ENCODE measurements around the gene UTP4.

UTP4 gene

DNA sequence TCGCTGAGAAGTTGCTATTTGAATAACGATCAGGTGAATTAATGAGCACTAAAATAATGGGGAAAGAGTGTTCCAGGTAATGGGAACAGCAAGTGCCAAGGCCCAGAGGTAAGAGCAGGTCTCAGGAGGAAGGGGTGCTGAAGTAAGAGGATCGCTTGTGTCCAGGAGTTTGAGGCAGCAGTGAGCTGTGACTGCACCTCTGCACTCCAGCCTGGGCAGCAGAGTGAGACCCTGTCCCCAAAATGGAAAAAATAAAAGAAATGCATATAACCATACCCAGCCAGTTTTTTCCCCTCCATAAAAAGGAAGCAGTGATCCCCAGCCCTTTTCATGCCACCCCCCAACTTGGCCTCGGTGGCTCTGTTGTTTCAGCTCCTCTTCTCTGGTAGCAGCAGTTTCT is 43.8 kb upstream of the UTP4 start:
- DNase-seq, result no peak
- Histone ChIP-seq H3K4me1 (peaks cover 10% of the 10 kb centered on the region), H3K36me3 (no peaks in the 10 kb centered on the region), H3K4me3 (ENCODE audit: low read depth, low read length) (peak overlapping the region; percentile 41; the same call in 1 of the 2 replicates), H3K27me3 (no peaks in the 10 kb centered on the region), H3K9me3 (no peaks in the 10 kb centered on the region)
- TF ChIP-seq CTCF (IDR thresholded peaks at IDR 0.05; ENCODE audit: low read depth, low read length), result no peak

- Histone ChIP-seq H3K36me3 (no peaks in the 10 kb centered on the region), H3K9me3 (no peaks in the 10 kb centered on the region), H3K4me3 (ENCODE audit: low read depth, low read length) (peak overlapping the region; percentile 41), H3K4me1 (peaks cover 10% of the 10 kb centered on the region), H3K27me3 (no peaks in the 10 kb centered on the region)
- DNase-seq, result peak; percentile 70
- TF ChIP-seq CTCF (IDR thresholded peaks at IDR 0.05; ENCODE audit: low read depth, low read length), result no peak
Measured at GRCh38 chr16:69089091-69089910, 43.1 kb upstream of the UTP4 start.

- DNase-seq, result no peak
Measured at GRCh38 chr16:69093974-69094373, 38.5 kb upstream of the UTP4 start.

GRCh38 chr16:69094501-69094900 is 37.9 kb upstream of the UTP4 start:
- H3K9me3 ChIP-seq, result no peaks in the 10 kb centered on the region
- H3K4me1 ChIP-seq, result peaks cover 4% of the 10 kb centered on the region
- H3K27me3 ChIP-seq, result no peaks in the 10 kb centered on the region
- no peak for TF ChIP-seq CTCF (IDR thresholded peaks at IDR 0.05; ENCODE audit: low read depth, low read length)
- no peak for DNase-seq
- H3K4me3 ChIP-seq (ENCODE audit: low read depth, low read length), result no peak overlapping the region
- H3K36me3 ChIP-seq, result no peaks in the 10 kb centered on the region

More at GRCh38 chr16:69093974-69094373, 38.5 kb upstream of the UTP4 start:
- peaks cover 6% of the 10 kb centered on the region for H3K4me1 ChIP-seq
- H3K27me3 ChIP-seq, result no peaks in the 10 kb centered on the region
- no peaks in the 10 kb centered on the region for H3K36me3 ChIP-seq
- H3K9me3 ChIP-seq, result no peaks in the 10 kb centered on the region
- no peak overlapping the region for H3K4me3 ChIP-seq (ENCODE audit: low read depth, low read length)
- TF ChIP-seq CTCF (IDR thresholded peaks at IDR 0.05; ENCODE audit: low read depth, low read length), result no peak

DNA sequence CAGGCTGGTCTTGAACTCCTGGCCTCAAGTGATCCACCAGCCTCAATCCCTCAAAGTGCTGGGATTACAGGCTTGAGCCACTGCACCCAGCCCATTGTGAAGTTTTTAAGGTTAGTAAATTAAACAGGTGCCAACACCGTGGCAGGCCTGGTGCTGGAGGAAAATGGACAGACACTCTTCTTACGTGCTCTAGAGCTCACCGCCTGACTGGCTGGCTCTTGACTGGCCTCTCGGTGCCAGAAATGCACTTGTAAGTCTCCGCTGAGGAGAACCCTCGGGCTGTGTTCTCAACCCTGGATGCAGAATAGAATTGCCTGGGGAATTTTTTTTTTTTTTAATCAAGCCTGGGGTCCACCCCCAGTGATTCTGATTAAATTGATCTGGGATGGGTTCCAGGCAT is 37.3 kb upstream of the UTP4 start:
- no peak overlapping the region for H3K4me3 ChIP-seq (ENCODE audit: low read depth, low read length)
- TF ChIP-seq CTCF (IDR thresholded peaks at IDR 0.05; ENCODE audit: low read depth, low read length), result no peak
- no peaks in the 10 kb centered on the region for H3K9me3 ChIP-seq
- DNase-seq, result no peak
- peaks cover 4% of the 10 kb centered on the region for H3K4me1 ChIP-seq
- no peaks in the 10 kb centered on the region for H3K27me3 ChIP-seq
- H3K36me3 ChIP-seq, result no peaks in the 10 kb centered on the region

DNA sequence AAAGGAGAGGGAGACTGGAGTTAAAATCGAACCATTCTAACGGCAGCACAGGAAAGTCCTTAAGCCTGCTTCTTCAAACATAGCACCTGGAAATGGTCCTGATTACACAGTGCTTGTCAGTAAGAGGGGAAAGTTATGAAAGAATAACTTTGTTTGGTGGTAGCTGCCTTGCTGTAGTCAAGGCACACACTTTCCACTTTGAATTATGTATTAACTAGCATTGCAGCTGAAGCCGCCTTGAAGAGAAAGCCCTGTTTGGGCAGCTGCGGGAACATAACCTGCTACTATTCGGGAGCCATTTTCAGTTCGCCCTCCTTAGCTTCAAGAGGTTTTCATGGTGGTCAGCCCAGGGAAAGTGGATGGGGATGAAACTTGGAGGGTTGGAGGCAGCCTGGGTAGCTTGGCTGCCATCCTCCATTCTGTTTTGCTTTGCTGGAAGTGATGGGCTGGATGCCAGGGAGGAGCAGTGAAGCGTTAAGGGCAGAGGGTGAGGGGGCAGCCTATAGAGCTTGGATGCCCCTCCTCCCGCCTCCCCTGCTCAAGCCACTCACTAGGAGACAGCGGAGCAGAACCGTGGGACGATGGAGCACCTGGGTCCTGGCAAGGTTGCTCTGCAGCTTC is 32.3 kb upstream of the UTP4 start:
- DNase-seq, result peak; percentile 68
- Histone ChIP-seq H3K4me1 (peaks cover 25% of the 10 kb centered on the region), H3K36me3 (no peaks in the 10 kb centered on the region), H3K9me3 (no peaks in the 10 kb centered on the region), H3K4me3 (ENCODE audit: low read depth, low read length) (peak overlapping the region; percentile 34), H3K27me3 (peaks cover 1% of the 10 kb centered on the region)
- no peak for TF ChIP-seq CTCF (IDR thresholded peaks at IDR 0.05; ENCODE audit: low read depth, low read length)

Data from BE2C (cell line).